Measurements from ENCODE around the gene SETBP1.

The SETBP1 gene

GRCh38 chr18:44681076-44681970 lies 635 bp downstream of the SETBP1 start:
- H3K27me3 Mint-ChIP-seq (ENCODE audit: low read depth, poor library complexity) = no peaks in the 10 kb centered on the region
- no peak for TF ChIP-seq CTCF (IDR thresholded peaks at IDR 0.05)
- H3K9me3 Mint-ChIP-seq = no peaks in the 10 kb centered on the region
- H3K36me3 Mint-ChIP-seq (ENCODE audit: low read depth) = no peaks in the 10 kb centered on the region
- no peak overlapping the region for H3K27ac Mint-ChIP-seq
- H3K4me1 Mint-ChIP-seq = peaks cover 30% of the 10 kb centered on the region
- DNase-seq = no peak
- no peak overlapping the region for H3K4me3 Mint-ChIP-seq

GRCh38 chr18:44682201-44682870 lies 1.6 kb downstream of the SETBP1 start:
- DNase-seq = peak; percentile 51
- no peak overlapping the region for H3K27ac Mint-ChIP-seq
- H3K27me3 Mint-ChIP-seq (ENCODE audit: low read depth, poor library complexity) = no peaks in the 10 kb centered on the region
- H3K9me3 Mint-ChIP-seq = no peaks in the 10 kb centered on the region
- H3K36me3 Mint-ChIP-seq (ENCODE audit: low read depth) = peaks cover 3% of the 10 kb centered on the region
- H3K4me3 Mint-ChIP-seq = no peak overlapping the region
- TF ChIP-seq CTCF (IDR thresholded peaks at IDR 0.05) = no peak
- peaks cover 40% of the 10 kb centered on the region for H3K4me1 Mint-ChIP-seq

- Mint-ChIP-seq H3K9me3 (no peaks in the 10 kb centered on the region), H3K4me1 (peaks cover 40% of the 10 kb centered on the region), H3K27ac (no peak overlapping the region), H3K36me3 (ENCODE audit: low read depth) (peaks cover 8% of the 10 kb centered on the region), H3K4me3 (no peak overlapping the region), H3K27me3 (ENCODE audit: low read depth, poor library complexity) (no peaks in the 10 kb centered on the region)
- no peak for TF ChIP-seq CTCF (IDR thresholded peaks at IDR 0.05)
- DNase-seq = peak; percentile 61
These were observed 2.2 kb downstream of the SETBP1 start for GRCh38 chr18:44682871-44683221.

GRCh38 chr18:44683556-44683955 lies 2.9 kb downstream of the SETBP1 start:
- no peak for DNase-seq
- no peak overlapping the region for H3K27ac Mint-ChIP-seq
- H3K36me3 Mint-ChIP-seq (ENCODE audit: low read depth) = peaks cover 13% of the 10 kb centered on the region
- no peak overlapping the region for H3K4me3 Mint-ChIP-seq
- H3K4me1 Mint-ChIP-seq = peaks cover 36% of the 10 kb centered on the region
- no peak for TF ChIP-seq CTCF (IDR thresholded peaks at IDR 0.05)
- no peaks in the 10 kb centered on the region for H3K9me3 Mint-ChIP-seq
- H3K27me3 Mint-ChIP-seq (ENCODE audit: low read depth, poor library complexity) = no peaks in the 10 kb centered on the region

- no peak for TF ChIP-seq CTCF (IDR thresholded peaks at IDR 0.05)
- H3K27ac Mint-ChIP-seq = peak overlapping the region; percentile 36
- no peaks in the 10 kb centered on the region for H3K9me3 Mint-ChIP-seq
- no peaks in the 10 kb centered on the region for H3K27me3 Mint-ChIP-seq (ENCODE audit: low read depth, poor library complexity)
- H3K4me3 Mint-ChIP-seq = peak overlapping the region; percentile 29
- no peak for DNase-seq
- peaks cover 51% of the 10 kb centered on the region for H3K4me1 Mint-ChIP-seq
- H3K36me3 Mint-ChIP-seq (ENCODE audit: low read depth) = peaks cover 24% of the 10 kb centered on the region
These were observed 4.6 kb downstream of the SETBP1 start for GRCh38 chr18:44685296-44685695.

Data from nephron progenitor cell (in vitro differentiated cells).